Sigmoid colon (tissue), 4 donors: Measurements from ENCODE around the gene HOXD8.

Experiments
- CTCF ChIP-seq, 4 experiments: fragments of 450-650 bp in 3 of 4; fragments of 200-600 bp in 1 of 4; IDR thresholded peaks; one replicate each; pipeline ENCODE4 v1.5.1; 2016 to 2019; ENCODE audit warnings: antibody characterized with exemption in 4 of 4, mild to moderate bottlenecking in 3 of 4, moderate library complexity in 2 of 4
- EP300 ChIP-seq, 4 donors: sonication (generic); formaldehyde crosslinking; IDR thresholded peaks; one replicate each; pipeline ENCODE4 v1.6.1; 2017; ENCODE audit warnings: antibody characterized with exemption in 4 of 4
- POLR2A ChIP-seq, 2 donors: fragments of 450-650 bp; IDR thresholded peaks; one replicate each; pipeline ENCODE4 v1.6.1; 2016; ENCODE audit warnings: antibody characterized with exemption in 2 of 2, mild to moderate bottlenecking in 2 of 2, moderate library complexity in 2 of 2
- POLR2AphosphoS5 ChIP-seq, 4 donors: sonication (generic); formaldehyde crosslinking; IDR thresholded peaks; one replicate each; pipeline ENCODE4 v1.6.1; 2017; ENCODE audit warnings: antibody characterized with exemption in 4 of 4

GRCh38 chr2:176135035-176135440, 5.5 kb downstream of the HOXD8 start:
- TF ChIP-seq CTCF (IDR thresholded peaks at IDR 0.05) (no peak), POLR2A (IDR thresholded peaks at IDR 0.05) (no peak), POLR2AphosphoS5 (IDR thresholded peaks at IDR 0.05) (no peak), EP300 (IDR thresholded peaks at IDR 0.05) (no peak)
